ENCODE data around the gene GNAO1.
"Not testable (repeated sequence)": the region's sequence is repeated elsewhere in the genome, so short reads cannot be mapped to it uniquely, and the experiment has no call there.

Gene GNAO1

GRCh38 chr16:56382459-56382858 lies 191.2 kb downstream of the GNAO1 start:
- no peak for DNase-seq (ENCODE audit: low read depth in 2 of 2, low spot score in 1 of 2)

GRCh38 chr16:56382901-56383355 lies 191.6 kb downstream of the GNAO1 start:
- no peak for DNase-seq (ENCODE audit: low read depth in 2 of 2, low spot score in 1 of 2)

GRCh38 chr16:56384074-56384721 lies 192.9 kb downstream of the GNAO1 start:
- DNase-seq (ENCODE audit: low read depth in 2 of 2, low spot score in 1 of 2): no peak

GRCh38 chr16:56387396-56387795 lies 196.1 kb downstream of the GNAO1 start:
- no peak for DNase-seq (ENCODE audit: low read depth in 2 of 2, low spot score in 1 of 2)

- no peak for DNase-seq (ENCODE audit: low read depth in 2 of 2, low spot score in 1 of 2)
Observed at GRCh38 chr16:56388209-56388608, 196.9 kb downstream of the GNAO1 start.

- no peak for DNase-seq (ENCODE audit: low read depth in 2 of 2, low spot score in 1 of 2)
Observed at GRCh38 chr16:56389554-56389953, 198.3 kb downstream of the GNAO1 start.

- not testable (repeated sequence) for DNase-seq (ENCODE audit: low read depth in 2 of 2, low spot score in 1 of 2)
Observed at GRCh38 chr16:56396724-56397123, 205.4 kb downstream of the GNAO1 start.

- no peak for DNase-seq (ENCODE audit: low read depth in 2 of 2, low spot score in 1 of 2)
Observed at GRCh38 chr16:56399047-56399446, 207.8 kb downstream of the GNAO1 start.

GRCh38 chr16:56399486-56399885 lies 208.2 kb downstream of the GNAO1 start:
- no peak for DNase-seq (ENCODE audit: low read depth in 2 of 2, low spot score in 1 of 2)

- DNase-seq (ENCODE audit: low read depth in 2 of 2, low spot score in 1 of 2): no peak
Observed at GRCh38 chr16:56400458-56400857, 209.2 kb downstream of the GNAO1 start.

- no peak for DNase-seq (ENCODE audit: low read depth in 2 of 2, low spot score in 1 of 2)
Observed at GRCh38 chr16:56401482-56401881, 210.2 kb downstream of the GNAO1 start.

- DNase-seq (ENCODE audit: low read depth in 2 of 2, low spot score in 1 of 2): no peak
Observed at GRCh38 chr16:56405977-56406672, 214.8 kb downstream of the GNAO1 start.

All from stimulated activated CD8-positive, alpha-beta memory T cell treated with anti-CD3 and anti-CD28 coated beads, Interleukin-4, amount 100 ng/mL, for 4 hours (primary cell).